ENCODE results near the gene PBX4. TPM values are rescaled to one million over a fixed set of nuclear protein-coding genes. Genes with fewer than 3 reads are reported as not detected.

The PBX4 gene
- total RNA-seq, 1 experiment from 2014 or later, result 11.6 TPM

DNA sequence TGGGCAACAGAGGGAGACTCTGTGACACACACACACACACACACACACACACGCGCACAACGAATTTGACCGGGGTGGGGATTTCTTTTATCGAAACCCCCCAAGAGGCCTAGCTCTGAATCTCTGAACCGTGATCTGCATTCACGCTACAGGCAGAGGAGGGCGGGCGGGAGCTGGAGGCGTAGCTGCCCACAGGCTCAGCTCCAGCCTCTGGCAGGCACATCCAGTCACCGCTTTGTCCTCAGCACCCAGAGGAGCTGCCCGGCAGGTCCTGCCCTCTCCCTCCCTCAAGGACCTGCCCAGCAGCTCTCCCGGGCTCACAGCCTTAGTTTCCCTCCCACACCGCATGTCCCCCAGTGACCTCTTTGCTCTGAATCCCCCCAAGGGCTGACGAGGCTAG, 60.4 kb downstream of the PBX4 start:
- POLR2A ChIA-PET, result no interaction called here
- Histone ChIP-seq H3K4me3 (replicated peaks in 1 of 2; ENCODE audit: low read depth in 1 of 2, low read length in 2 of 2) (no peak overlapping the region), H3K9ac (ENCODE audit: low read length) (no peak overlapping the region), H3K27me3 (ENCODE audit: insufficient read depth, low read length) (no peaks in the 10 kb centered on the region), H2AFZ (ENCODE audit: low read depth, low read length, poor library complexity, severe bottlenecking) (no peak overlapping the region), H3K4me1 (ENCODE audit: control insufficient read depth in 1 of 2, insufficient read depth in 2 of 2, low read length in 2 of 2) (no peaks in the 10 kb centered on the region), H3K9me2 (ENCODE audit: insufficient read depth) (no peaks in the 10 kb centered on the region), H4K20me1 (ENCODE audit: insufficient read depth) (no peaks in the 10 kb centered on the region), H3K79me2 (ENCODE audit: insufficient read depth, low read length) (no peaks in the 10 kb centered on the region), H3K27ac (ENCODE audit: low read depth, low read length) (no peak overlapping the region), H3K4me2 (ENCODE audit: low read length) (no peak overlapping the region), H3K9me3 (ENCODE audit: control insufficient read depth in 1 of 2, insufficient read depth in 1 of 2, low read depth in 1 of 2, low read length in 2 of 2) (no peaks in the 10 kb centered on the region), H3K36me3 (ENCODE audit: control insufficient read depth in 1 of 2, insufficient read depth in 2 of 2, low read length in 2 of 2) (no peaks in the 10 kb centered on the region)
- DNase-seq (ENCODE audit: low read depth, low spot score) (no peak), ATAC-seq (no peak)
- RAD21 ChIA-PET (ENCODE audit: low non-redundant PET in 1 of 2, low total read pairs in 2 of 2, uncharacterized antibody in 2 of 2, unreplicated experiment in 2 of 2), result no interaction called here
- TF ChIP-seq ZBTB33 (IDR thresholded peaks at IDR 0.05; ENCODE audit: extremely low read depth, insufficient replicate concordance, low read length), result no peak
- TF ChIP-seq JUND (IDR thresholded peaks at IDR 0.05), result no peak
- TF ChIP-seq SRF (IDR thresholded peaks at IDR 0.05; ENCODE audit: low read depth), result no peak
- intact Hi-C loops (cut with micrococcal nuclease), result no loop called here
- CTCF ChIA-PET, result interaction anchor here (1.3 kb wide), 1 partner anchor 27 kb away, joined by 3 read pairs; no protein-coding TSS in a partner anchor
- BruUV-seq (replicated peaks), result no TSS peak

- peak; percentile 83 for ATAC-seq
- H3K36me3 ChIP-seq (ENCODE audit: control insufficient read depth in 1 of 2, insufficient read depth in 2 of 2, low read length in 2 of 2), result no peaks in the 10 kb centered on the region
Measured at GRCh38 chr19:19554074-19555023, 64.1 kb downstream of the PBX4 start.

More at GRCh38 chr19:19554074-19555023, 64.1 kb downstream of the PBX4 start:
- Histone ChIP-seq H3K9me2 (ENCODE audit: insufficient read depth) (no peaks in the 10 kb centered on the region), H3K4me2 (ENCODE audit: low read length) (no peak overlapping the region), H3K9ac (ENCODE audit: low read length) (no peak overlapping the region), H3K9me3 (ENCODE audit: control insufficient read depth in 1 of 2, insufficient read depth in 1 of 2, low read depth in 1 of 2, low read length in 2 of 2) (no peaks in the 10 kb centered on the region), H3K4me1 (ENCODE audit: control insufficient read depth in 1 of 2, insufficient read depth in 2 of 2, low read length in 2 of 2) (no peaks in the 10 kb centered on the region), H4K20me1 (ENCODE audit: insufficient read depth) (no peaks in the 10 kb centered on the region), H2AFZ (ENCODE audit: low read depth, low read length, poor library complexity, severe bottlenecking) (no peak overlapping the region), H3K79me2 (ENCODE audit: insufficient read depth, low read length) (no peaks in the 10 kb centered on the region), H3K27ac (ENCODE audit: low read depth, low read length) (no peak overlapping the region), H3K4me3 (replicated peaks in 1 of 2; ENCODE audit: low read depth in 1 of 2, low read length in 2 of 2) (no peak overlapping the region), H3K27me3 (ENCODE audit: insufficient read depth, low read length) (no peaks in the 10 kb centered on the region)
- intact Hi-C loops (cut with micrococcal nuclease), result no loop called here
- RAD21 ChIA-PET (ENCODE audit: low non-redundant PET in 1 of 2, low total read pairs in 2 of 2, uncharacterized antibody in 2 of 2, unreplicated experiment in 2 of 2), result interaction anchor here (0.9 to 1.3 kb wide), 3 partner anchors 13 to 22 kb away, joined by 4 read pairs; no protein-coding TSS in a partner anchor
- DNase-seq (ENCODE audit: low read depth, low spot score), result no peak
- TF ChIP-seq, protein P1, sequence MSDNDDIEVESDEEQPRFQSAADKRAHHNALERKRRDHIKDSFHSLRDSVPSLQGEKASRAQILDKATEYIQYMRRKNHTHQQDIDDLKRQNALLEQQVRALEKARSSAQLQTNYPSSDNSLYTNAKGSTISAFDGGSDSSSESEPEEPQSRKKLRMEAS (IDR thresholded peaks at IDR 0.05), result no peak
- TF ChIP-seq RAD21 (IDR thresholded peaks at IDR 0.05; ENCODE audit: low read depth), result peak; percentile 60
- no peak for TF ChIP-seq ELF1 (IDR thresholded peaks at IDR 0.05; ENCODE audit: borderline replicate concordance, low read depth)
- TF ChIP-seq ZBTB33 (IDR thresholded peaks at IDR 0.05; ENCODE audit: extremely low read depth, insufficient replicate concordance, low read length), result no peak
- TF ChIP-seq, protein P2, sequence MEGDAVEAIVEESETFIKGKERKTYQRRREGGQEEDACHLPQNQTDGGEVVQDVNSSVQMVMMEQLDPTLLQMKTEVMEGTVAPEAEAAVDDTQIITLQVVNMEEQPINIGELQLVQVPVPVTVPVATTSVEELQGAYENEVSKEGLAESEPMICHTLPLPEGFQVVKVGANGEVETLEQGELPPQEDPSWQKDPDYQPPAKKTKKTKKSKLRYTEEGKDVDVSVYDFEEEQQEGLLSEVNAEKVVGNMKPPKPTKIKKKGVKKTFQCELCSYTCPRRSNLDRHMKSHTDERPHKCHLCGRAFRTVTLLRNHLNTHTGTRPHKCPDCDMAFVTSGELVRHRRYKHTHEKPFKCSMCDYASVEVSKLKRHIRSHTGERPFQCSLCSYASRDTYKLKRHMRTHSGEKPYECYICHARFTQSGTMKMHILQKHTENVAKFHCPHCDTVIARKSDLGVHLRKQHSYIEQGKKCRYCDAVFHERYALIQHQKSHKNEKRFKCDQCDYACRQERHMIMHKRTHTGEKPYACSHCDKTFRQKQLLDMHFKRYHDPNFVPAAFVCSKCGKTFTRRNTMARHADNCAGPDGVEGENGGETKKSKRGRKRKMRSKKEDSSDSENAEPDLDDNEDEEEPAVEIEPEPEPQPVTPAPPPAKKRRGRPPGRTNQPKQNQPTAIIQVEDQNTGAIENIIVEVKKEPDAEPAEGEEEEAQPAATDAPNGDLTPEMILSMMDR (IDR thresholded peaks at IDR 0.05 in 2 of 3, conservative IDR thresholded peaks at IDR 0.05 in 1 of 3; ENCODE audit: borderline replicate concordance in 1 of 3, insufficient read depth in 1 of 3, low read depth in 2 of 3, low read length in 2 of 3), result peak; percentile 43 to 91 (median 83); a peak in 5 of 6 replicates
- TF ChIP-seq CBX3 (IDR thresholded peaks at IDR 0.05; ENCODE audit: low read depth), result no peak
- no peak for TF ChIP-seq POLR2AphosphoS5 (IDR thresholded peaks at IDR 0.05; ENCODE audit: low read depth, low read length)
- TF ChIP-seq TCF7L2 (IDR thresholded peaks at IDR 0.05; ENCODE audit: borderline replicate concordance, extremely low read depth, insufficient read depth, insufficient read length), result no peak
- TF ChIP-seq SRF (IDR thresholded peaks at IDR 0.05; ENCODE audit: low read depth), result no peak
- CTCF ChIA-PET, result interaction anchor here (1.0 to 4.9 kb wide), 11 partner anchors 14 to 408 kb away, joined by 3 to 52 read pairs (median 3); partner anchors contain the start of genes GMIP and NDUFA13
- BruUV-seq (replicated peaks), result no TSS peak
- POLR2A ChIA-PET, result no interaction called here
